Hippocampal formation (tissue), 2 donors: ENCODE data around the gene CDS1.
"Not testable (repeated sequence)": the region's sequence is repeated elsewhere in the genome, so short reads cannot be mapped to it uniquely, and the experiment has no call there.

Source experiments
- DNase-seq, 2 donors: peaks; one replicate each; lab custom pipeline; 2025; lab: John Stamatoyannopoulos, UW

CDS1 gene

DNA sequence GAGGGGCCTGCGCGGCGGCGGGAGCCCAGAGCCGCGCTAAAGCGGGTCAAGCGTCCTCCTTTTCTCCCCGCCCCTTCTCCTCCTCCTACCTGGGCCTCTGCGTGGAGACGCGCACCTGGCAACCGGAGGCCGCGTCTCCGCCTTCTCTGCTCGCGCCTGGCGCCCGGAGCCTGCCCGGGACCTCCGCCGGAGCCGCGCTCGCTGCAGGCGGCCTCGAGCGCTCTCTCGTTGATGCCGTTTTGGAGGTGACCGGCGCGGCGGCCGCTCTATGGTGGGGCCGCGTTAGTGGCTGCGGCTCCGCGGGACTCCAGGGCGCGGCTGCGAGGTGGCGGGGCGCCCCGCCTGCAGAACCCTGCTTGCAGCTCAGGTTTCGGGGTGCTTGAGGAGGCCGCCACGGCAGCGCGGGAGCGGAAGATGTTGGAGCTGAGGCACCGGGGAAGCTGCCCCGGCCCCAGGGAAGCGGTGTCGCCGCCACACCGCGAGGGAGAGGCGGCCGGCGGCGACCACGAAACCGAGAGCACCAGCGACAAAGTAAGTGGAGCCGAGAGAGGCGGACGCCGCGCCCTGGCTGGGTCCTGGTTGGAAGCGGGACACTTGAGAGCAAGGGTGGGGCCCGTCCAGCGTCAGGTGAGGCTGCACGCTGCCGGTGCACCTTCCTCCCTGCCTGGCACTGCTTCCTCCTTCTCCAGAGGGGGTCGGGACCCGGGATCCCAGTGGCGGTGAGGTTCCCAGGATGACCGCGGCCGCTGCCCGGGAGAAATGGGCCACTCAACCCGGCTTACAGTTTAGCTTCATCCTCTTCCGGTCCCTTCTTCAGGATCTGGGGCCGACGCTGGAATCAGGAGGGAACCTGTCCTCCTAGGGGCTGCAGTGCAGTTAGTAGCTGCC lies at the start of gene CDS1:
Gene CDS1, plus strand, starts transcription at position 140 of the 888 bp plus-strand sequence. Its CDS starts 275 bp downstream, at position 415.
- no peak for DNase-seq

DNA sequence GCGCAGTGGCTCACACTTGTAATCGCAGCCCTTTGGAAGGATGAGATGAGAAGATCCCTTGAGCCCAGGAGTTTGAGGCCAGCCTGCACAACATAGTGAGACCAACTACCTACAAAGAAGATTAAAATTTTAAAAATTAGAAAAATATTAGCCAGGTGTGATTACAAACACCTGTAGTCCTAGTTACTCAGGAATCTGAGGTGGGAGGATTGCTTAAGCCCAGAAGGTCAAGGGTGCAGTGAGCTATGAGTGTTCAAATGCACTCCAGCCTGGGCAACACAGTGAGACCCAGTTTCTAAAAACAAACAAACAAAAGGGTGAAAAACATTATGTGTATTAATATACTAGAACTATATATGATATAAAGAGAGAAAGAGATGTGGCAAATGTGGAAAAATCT lies 47.0 kb upstream of the CDS1 start:
- DNase-seq = no peak

DNA sequence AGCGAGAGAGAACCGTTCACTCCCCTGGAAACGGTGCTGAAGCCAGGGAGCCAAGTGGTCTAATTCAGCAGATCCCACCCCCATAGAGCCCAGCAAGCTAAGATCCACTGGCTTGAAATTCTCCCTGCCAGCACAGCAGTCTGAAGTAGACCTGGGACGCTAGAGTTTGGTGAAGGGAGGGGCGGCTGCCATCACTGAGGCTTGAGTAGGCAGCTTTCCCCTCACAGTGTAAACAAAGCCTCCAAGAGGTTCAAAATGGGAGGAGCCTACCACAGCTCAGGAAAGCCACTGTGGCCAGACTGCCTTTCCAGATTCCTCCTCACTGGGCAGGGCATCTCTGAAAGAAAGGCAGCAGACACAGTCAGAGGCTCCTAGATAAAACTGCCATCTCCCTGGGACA lies 37.8 kb upstream of the CDS1 start:
- DNase-seq = no peak

DNA sequence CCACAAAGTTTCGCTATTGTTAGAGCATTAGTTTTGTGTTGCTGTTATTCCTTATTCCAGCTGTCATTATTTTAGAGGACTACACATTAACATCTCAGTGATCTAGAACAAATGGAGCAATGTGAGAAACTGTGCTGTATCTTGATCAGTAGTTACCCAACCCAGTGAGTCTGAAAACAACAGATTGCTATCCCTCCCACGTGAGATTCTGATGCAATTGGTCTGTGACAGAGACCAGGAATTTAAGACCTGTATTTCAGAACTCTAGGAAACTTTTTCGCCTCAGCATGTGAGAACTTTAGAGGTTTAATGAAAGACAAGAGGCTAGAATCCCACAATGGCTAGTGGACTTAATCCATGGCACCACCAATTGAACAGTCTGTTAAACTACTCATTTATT lies 35.7 kb upstream of the CDS1 start:
- DNase-seq = no peak

DNA sequence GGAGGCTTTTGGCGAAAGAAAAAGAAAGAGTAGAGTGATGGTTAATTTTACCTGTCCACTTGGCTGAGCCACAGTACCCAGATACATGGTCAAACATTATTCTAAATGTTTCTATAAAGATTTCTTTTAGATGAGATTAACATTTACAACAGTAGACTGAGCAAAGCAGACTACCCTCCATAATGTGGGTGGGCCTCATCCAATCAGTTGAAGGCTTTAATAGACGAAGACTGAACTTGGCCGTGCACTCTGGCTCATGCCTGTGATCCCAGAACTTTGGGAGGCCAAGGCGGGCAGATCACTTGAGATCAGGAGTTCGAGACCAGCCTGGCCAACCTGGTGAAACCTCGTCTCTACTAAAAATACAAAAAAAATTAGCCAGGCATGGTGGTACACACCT lies 33.7 kb upstream of the CDS1 start:
- DNase-seq = not testable (repeated sequence)

DNA sequence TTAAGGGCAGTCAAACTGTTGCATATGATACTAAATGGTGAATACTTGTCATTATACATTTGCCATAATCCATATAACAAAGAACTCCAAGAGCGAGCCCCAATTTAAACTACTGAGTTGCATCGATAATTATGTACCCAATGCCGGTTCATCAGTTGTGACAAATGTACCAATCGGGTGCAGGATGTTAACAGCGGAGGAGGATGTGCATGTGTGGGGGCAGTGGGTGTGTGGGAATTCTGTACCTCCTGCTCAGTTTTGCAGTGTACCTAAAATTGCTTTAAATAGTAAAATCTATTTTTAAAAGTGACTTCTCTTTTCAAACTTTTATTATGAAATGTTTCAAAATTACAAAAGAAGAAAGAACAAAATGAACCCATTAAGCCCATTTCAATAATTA lies 20.8 kb upstream of the CDS1 start:
- no peak for DNase-seq

DNA sequence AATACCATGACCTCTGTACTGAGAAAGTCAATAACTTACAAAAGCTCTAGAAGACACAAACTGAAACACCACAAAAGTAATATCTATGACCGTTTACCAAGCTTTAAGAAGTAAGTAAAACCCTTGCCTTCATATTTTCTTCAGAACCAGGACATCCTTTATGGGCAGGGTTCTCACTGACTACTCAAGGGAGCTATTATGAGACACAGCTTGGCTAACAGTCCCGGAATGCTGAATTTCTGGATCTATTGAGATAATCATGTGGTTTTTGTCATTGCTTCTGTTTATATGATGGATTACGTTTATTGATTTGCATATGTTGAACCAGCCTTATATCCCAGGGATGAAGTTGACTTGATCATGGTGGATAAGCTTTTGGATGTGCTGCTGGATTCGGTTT lies 19.9 kb upstream of the CDS1 start:
- DNase-seq = no peak

DNA sequence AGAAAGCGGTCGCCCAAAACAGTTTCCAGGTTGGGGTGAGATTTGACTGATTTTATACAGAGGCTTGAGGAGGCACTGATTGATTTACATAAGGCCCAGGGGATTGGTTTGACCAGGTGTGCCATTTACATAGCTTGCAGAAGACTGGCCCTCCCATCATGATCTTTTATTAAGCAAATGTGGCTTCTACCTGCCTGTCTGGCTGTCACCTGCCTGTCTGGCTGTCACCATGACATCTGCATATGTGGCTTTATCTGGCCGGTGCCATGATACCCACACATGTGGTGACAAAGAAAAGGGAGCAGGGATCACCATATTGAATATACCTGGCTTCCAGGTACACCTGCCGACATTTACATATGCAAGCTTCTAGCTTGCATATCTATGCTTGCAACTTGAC lies 17.0 kb upstream of the CDS1 start:
- no peak for DNase-seq

DNA sequence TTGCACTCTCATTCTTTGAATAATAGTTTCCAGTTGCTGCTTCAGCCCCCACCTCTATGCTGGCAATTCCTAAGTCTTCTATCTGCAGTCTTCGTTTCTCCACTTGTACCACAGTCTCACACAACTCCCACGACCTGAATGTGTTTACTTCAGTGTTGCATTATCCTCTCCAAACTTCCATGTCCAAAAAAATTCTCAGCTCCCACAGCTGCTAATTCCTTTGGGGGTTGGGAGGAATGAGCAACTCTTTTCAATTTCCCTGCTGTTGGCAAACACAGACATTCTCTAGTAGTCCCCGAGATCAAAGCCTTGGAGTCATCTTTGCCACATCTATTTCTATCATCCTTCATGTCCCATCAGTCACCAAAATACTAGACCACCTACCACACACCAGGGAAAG lies 14.4 kb upstream of the CDS1 start:
- DNase-seq = no peak

DNA sequence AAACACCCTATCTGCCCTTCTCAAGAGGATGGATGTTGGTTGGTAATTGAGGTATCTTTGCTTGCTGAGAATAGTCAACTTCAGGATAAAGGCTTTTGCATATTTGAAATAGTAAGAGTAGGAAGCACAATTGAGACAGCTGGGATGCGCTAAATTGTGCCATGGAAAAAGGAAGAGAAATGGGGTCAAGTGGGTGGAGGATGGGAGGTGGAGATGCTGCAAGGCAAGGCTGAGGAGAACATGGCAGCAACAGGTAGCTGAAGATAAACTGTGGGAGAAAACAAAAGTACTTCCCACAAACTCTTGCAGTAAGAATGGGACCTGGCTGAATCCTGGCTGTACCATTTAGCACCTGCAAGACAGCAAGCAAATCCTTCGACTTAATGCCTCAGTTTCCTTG lies 13.9 kb upstream of the CDS1 start:
- DNase-seq = no peak

DNA sequence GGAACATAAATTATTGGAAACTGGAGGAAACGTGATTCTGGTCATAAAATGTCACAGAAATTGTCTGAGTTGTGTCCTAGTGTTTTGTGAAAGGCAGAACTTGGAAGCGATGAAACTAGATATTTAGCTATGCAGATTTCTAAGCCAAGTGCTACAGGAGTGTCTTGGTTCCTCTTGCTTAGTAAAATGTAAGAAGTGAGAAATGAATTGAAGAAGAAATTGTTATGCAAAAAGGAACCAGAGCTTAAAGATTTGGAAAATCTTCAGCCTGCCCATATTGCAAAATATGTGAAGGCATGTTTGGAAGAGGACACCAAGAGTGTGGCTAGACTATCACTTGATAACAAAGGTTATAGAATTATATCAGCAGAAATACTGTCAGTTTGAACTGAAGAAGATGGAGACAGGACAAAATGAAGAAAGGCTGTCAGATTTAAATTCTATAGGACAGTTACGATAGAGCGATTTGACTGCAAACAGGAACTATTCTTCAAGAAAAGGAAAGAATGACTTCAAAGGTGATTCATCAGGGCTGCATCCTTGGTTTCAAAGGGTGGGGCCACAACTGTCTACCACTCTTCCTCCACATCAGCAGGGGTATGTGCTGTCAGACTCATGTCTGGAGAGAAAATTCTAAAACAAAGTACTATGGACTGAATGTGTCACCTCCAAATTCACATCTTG lies 9.4 kb upstream of the CDS1 start:
- no peak for DNase-seq

DNA sequence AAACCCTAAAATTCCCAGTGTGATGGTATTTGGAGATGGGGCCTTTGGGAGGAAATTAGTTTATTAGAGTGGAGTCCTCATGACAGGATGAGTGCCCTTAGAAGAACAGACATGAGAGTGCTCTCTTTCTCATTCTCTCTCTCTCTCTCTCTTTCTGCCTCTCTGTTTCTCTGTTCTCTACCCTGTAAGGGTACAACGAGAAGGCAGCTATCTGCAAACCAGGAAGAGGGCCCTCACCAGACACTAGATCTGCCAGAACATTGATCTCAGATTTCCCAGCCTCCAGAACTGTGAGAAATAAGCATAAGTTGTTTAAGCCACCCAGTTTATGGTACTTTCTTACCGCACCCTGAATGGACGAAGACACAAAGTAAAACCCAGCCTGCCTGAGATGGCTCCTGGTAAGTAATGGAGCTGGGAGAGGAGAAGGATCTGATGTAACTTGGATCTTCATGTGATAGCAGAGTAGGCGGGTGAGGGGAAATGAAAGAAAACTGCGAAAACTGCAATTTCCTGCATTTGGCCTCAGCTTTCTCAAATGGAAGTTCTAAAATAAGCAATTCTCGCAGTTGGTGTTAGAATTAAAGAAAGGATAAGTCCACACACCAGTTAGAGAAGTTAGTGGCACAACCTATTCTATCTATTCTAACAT lies 8.7 kb upstream of the CDS1 start:
- peak in 1 of 2 donors; percentile 1 for DNase-seq

DNA sequence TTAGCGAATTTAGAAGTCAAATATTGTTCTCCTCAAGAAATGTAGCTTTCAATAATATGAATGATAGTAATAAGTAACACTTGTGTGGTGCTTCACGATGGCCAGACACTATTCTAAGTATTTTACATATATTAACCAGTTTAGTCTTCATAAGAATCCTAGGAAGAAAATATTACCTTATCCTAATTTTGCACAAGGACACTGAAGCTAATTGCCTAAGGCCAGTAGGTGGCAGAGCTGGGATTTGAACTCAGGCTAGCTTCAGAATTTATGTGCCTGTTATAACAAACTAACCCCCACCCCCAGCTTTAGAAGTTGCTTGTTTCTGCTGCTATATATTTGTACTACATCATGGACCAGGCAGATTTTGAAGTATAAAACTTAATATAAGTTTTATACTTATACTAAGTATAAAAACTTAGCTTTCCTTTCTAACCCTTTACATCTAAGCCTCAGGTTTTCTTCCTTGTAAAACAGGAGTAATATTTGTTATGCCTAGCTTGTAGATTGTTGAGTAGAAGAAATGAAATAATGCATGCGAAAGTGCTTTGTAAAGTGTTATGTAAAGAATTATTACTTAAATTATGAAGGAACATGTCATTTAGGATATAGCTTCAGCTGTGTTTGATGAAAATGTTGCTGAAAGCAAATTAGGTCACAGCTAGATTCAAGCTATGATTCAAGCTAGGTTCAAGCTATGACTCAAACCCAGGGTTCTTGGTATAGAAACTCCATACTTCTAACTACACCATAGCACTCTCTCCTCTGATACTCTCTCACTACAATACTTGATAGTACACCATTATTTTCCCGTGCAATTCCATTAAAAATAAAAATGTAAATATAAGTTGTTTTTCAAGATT lies 4.2 kb upstream of the CDS1 start:
- peak; percentile 34 to 60 for DNase-seq

DNA sequence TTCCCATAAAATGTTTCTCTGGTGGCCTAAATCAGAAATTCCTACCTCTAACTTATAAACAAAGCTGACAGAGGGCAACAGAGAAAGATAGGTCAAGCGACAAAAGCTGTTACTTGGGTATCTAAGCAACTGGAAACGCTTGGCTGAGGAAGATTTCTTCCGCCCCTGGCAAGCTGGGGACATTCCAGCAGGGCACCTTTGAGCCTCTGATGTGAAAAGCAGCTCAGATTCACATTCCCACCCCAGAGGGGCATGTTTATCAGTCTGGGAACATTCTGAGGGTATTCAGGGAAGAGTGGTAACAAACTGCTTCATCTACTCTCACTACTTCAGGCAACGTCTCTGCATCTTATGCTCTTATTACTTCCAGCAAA lies 3.5 kb upstream of the CDS1 start:
- no peak for DNase-seq

DNA sequence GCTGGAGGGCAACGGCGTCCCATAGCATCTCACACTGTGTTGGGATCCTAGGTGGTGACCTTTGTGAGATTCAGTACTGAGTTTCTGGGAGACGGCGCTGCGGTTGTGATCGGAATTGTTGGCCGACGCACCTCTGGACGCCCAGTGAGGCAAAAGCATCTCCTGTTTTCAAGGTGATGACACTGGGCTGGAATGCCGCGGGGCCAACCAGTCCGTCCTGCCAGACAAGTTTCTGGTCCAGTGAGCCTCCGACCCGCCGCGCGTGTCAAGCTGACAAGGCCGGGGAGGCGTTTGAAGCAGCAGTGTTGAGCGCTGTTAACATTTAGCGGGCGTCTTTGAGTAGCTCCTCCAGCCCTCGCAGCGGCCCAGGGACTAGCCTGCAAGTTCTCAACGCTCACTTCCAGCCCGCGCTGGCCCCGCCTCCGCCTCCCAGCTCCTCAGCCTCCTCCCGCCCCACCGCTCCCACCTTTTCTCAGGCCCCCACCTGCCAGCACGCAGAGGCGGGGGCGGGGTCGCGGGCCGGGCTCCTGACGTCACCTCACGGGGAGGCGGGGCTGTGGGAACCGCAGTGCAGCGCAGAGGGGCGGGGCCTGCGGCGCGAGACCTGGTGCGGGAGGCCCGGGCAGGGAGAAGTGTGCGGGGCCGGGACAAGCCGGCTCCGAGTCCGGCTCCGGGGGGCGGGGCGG lies 482 bp upstream of the CDS1 start:
- DNase-seq = peak; percentile 62 to 83

DNA sequence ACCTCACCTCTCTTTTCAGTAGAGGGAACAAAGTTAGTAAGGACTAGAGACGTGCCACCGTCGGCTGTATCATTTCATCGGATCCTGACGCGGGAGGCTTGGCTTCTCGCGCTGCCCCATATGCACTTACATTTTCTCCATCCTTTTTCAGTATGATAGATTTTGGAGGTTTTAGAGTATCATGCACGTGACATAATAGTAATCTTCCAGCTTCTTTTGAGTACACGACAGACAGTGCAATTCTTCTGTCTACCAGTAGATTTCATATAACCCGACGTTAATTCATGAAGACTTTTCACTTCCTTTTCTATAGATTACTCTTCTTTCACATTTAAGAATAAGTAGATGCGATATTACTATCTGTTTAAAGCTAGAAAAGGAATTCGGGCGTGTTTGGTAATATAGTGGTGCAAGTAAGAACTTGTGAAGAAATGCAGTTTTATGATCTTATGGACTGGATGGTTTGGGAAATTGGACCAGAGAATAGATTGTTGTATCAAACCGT lies 1.0 kb downstream of the CDS1 start:
- no peak for DNase-seq

DNA sequence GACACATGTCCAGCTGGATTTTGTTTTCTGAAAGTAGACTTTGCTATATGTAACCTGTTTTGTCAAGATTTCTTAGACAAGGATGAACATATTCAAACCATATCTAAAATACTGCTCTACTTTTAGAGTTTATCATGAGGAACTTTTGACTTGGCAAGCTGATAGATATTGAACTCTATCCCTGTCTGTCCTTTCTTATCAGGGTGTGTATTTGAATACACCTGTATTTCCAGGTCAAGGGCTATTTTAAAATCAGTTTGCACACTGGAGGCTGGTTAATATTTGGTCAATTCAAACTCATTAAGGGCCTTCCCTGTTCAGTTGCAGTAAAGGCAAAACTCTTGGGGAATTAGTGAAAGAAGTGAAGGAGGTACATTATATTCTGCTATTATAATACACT lies 2.3 kb downstream of the CDS1 start:
- no peak for DNase-seq

DNA sequence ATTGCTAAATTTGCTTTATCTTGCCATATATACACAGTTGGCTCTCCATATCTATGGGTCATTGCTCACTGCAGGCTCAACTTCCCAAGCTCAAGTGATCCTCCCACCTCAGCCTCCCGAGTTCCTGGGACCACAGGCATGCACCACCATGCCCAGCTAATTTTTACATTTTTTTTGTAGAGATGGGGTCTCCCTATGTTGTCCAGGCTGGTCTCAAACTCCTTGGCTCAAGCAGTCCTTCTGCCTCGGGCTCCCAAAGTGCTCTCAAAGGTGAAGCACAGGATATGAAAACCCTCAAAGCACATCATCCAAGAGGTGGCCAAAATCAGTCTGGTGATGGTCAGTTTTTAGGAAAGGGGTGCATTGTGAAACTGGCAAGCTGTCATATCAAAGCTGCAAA lies 11.8 kb downstream of the CDS1 start:
- DNase-seq = no peak

DNA sequence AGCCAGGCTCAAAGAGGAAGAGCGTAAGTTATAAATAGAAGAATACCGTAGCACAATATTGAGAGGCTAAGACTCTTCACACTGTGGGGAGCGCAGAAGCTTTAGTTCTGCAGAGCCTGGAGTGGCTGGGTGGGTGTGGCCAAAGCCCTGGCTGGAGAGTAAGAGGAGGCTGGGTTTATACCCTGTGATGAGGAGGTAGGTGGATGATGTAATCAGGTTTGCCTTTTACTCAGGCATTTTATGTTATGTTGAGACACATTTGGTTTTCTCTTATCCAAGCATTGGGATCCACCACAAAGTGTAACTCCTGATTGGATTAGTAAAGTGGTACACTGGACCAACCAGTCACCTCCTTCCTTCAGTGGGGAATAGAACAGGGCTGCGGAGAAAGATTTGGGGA lies 13.9 kb downstream of the CDS1 start:
- DNase-seq = no peak

DNA sequence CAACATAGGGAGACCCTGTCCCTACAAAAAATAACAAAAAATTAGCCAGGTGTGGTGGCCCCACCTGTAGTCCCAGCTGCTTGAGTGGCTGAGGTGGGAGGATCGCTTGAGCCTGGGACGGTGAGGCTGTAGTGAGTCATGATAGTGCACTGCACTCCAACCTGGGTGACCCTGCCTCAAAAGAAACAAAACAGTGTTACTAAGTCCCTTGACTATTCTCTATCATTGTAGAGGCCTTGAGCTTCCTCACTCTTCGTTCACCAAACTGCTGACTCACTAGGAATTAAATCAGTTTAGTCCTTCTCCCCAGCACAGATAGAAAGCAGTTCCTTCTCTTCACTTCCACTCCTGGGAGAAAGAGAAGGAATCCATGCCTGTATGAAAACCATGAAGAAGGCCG lies 14.5 kb downstream of the CDS1 start:
- no peak for DNase-seq

DNA sequence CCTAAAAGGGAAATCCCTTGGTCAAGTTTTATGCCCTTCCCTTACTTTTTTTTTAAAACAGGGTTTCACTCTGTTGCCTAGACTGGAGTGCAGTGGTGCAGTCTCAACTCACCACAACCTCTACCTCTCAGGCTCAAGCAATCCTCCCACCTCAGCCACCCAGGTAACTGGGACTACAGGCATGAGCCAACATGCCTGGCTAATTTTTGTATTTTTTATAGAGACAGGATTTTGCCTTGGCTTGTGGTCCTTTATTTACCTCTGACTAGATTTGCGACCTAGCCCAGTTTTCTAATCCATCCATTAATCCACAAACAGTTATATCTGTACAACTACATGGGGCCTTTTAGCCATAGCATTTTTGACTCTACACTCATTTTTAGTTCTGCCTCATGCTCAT lies 23.7 kb downstream of the CDS1 start:
- no peak for DNase-seq
